SK-MEL-5 (cell line): ENCODE measurements around the gene FEN1. TPM values are rescaled to one million over a fixed set of nuclear protein-coding genes. Genes with fewer than 3 reads are reported as not detected.

Experiments
- DNase-seq: peaks from one replicate; pipeline ENCODE4 v3.0.0-alpha.2; 2016; ENCODE audit warnings: low read depth, low spot score
- in situ Hi-C: cut with HindIII; loops from 2 replicates; pipeline ENCODE4 v1.10.0; 2016; ENCODE audit warnings: low sequenced_read_pairs, high pct_unique_total_duplicates, low pct_unique_long_range_greater_than_20kb
- total RNA-seq: library from RNA; depleted of rRNA; stranded (reverse); fragments of >200 nt; shearing (Covaris generic); gene quantifications from 2 replicates; pipeline ENCODE4 v1.2.3, GENCODE V29; 2014

Gene FEN1
- total RNA-seq, 1 experiment from 2014 or later, result 65.8 TPM

- in situ Hi-C loops, result no loop called here
- no peak for DNase-seq
Measured at GRCh38 chr11:61828379-61828628, 35.6 kb downstream of the FEN1 start.

GRCh38 chr11:61828629-61829407 is 36.1 kb downstream of the FEN1 start:
- in situ Hi-C loops, result no loop called here
- DNase-seq, result no peak

- DNase-seq, result no peak
- in situ Hi-C loops, result no loop called here
Measured at GRCh38 chr11:61829806-61830205, 37.1 kb downstream of the FEN1 start.

- no peak for DNase-seq
- in situ Hi-C loops, result no loop called here
Measured at GRCh38 chr11:61830237-61831105, 37.8 kb downstream of the FEN1 start.

- DNase-seq, result no peak
- in situ Hi-C loops, result no loop called here
Measured at GRCh38 chr11:61832207-61832606, 39.5 kb downstream of the FEN1 start.

- in situ Hi-C loops, result no loop called here
- DNase-seq, result no peak
Measured at GRCh38 chr11:61832754-61833153, 40.0 kb downstream of the FEN1 start.

GRCh38 chr11:61833471-61833870 is 40.8 kb downstream of the FEN1 start:
- no peak for DNase-seq
- in situ Hi-C loops, result no loop called here

GRCh38 chr11:61833926-61834277 is 41.2 kb downstream of the FEN1 start:
- in situ Hi-C loops, result no loop called here
- DNase-seq, result no peak

- no peak for DNase-seq
- in situ Hi-C loops, result no loop called here
Measured at GRCh38 chr11:61834278-61835048, 41.8 kb downstream of the FEN1 start.

GRCh38 chr11:61836193-61836592 is 43.5 kb downstream of the FEN1 start:
- in situ Hi-C loops, result no loop called here
- no peak for DNase-seq

- no peak for DNase-seq
- in situ Hi-C loops, result no loop called here
Measured at GRCh38 chr11:61837411-61838005, 44.8 kb downstream of the FEN1 start.

GRCh38 chr11:61838501-61838900 is 45.8 kb downstream of the FEN1 start:
- in situ Hi-C loops, result no loop called here
- DNase-seq, result no peak

GRCh38 chr11:61838921-61839320 is 46.2 kb downstream of the FEN1 start:
- no peak for DNase-seq
- in situ Hi-C loops, result no loop called here

GRCh38 chr11:61839742-61840141 is 47.0 kb downstream of the FEN1 start:
- in situ Hi-C loops, result no loop called here
- no peak for DNase-seq

GRCh38 chr11:61840371-61840770 is 47.7 kb downstream of the FEN1 start:
- no peak for DNase-seq
- in situ Hi-C loops, result no loop called here

GRCh38 chr11:61841636-61842527 is 49.2 kb downstream of the FEN1 start:
- in situ Hi-C loops, result no loop called here
- DNase-seq, result no peak

- DNase-seq, result no peak
- in situ Hi-C loops, result no loop called here
Measured at GRCh38 chr11:61842528-61842820, 49.8 kb downstream of the FEN1 start.
